ENCODE results near the gene SGO2. TPM values are rescaled to one million over a fixed set of nuclear protein-coding genes. Genes with fewer than 3 reads are reported as not detected.

SGO2 gene
- total RNA-seq, 1 experiment from 2014 or later, result 14.2 TPM

DNA sequence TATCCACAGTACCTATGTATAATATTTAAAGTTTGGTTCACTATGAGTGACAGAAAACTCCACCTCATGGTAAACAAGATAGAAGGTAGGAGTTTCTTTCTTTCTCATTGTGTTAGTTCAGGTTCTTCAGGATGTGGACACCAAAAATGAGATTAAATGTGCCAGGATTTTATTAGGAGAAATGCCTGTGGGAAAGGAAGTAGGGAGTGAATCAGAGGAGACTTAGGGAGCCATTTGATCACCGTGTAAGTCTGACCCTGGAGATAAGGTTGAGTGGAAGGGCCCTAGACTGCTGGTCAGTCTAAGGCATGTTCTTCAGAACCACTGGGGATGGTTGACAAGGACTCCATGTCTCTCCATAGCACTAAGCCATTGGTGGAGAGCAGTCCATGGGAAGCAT is 67.9 kb downstream of the SGO2 start:
- H3K9me3 Mint-ChIP-seq (ENCODE audit: unreplicated experiment), result peaks cover 15% of the 10 kb centered on the region
- CTCF ChIA-PET, result no interaction called here
- TF ChIP-seq, protein P1, sequence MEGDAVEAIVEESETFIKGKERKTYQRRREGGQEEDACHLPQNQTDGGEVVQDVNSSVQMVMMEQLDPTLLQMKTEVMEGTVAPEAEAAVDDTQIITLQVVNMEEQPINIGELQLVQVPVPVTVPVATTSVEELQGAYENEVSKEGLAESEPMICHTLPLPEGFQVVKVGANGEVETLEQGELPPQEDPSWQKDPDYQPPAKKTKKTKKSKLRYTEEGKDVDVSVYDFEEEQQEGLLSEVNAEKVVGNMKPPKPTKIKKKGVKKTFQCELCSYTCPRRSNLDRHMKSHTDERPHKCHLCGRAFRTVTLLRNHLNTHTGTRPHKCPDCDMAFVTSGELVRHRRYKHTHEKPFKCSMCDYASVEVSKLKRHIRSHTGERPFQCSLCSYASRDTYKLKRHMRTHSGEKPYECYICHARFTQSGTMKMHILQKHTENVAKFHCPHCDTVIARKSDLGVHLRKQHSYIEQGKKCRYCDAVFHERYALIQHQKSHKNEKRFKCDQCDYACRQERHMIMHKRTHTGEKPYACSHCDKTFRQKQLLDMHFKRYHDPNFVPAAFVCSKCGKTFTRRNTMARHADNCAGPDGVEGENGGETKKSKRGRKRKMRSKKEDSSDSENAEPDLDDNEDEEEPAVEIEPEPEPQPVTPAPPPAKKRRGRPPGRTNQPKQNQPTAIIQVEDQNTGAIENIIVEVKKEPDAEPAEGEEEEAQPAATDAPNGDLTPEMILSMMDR (IDR thresholded peaks at IDR 0.05; ENCODE audit: unreplicated experiment), result no peak
- POLR2A ChIA-PET, result no interaction called here
- peaks cover 17% of the 10 kb centered on the region for H3K4me1 Mint-ChIP-seq (ENCODE audit: insufficient read depth, unreplicated experiment)
- no peak overlapping the region for H3K4me3 Mint-ChIP-seq (ENCODE audit: unreplicated experiment)
- no peaks in the 10 kb centered on the region for H3K36me3 Mint-ChIP-seq (ENCODE audit: insufficient read depth, unreplicated experiment)
- H3K27ac Mint-ChIP-seq (ENCODE audit: low read depth, unreplicated experiment), result no peak overlapping the region
- no peak for DNase-seq (ENCODE audit: unreplicated experiment)
- H3K27me3 Mint-ChIP-seq (ENCODE audit: insufficient read depth, unreplicated experiment), result no peaks in the 10 kb centered on the region
- no TSS peak for BruUV-seq (replicated peaks)
- intact Hi-C loops (cut with micrococcal nuclease), result no loop called here

DNA sequence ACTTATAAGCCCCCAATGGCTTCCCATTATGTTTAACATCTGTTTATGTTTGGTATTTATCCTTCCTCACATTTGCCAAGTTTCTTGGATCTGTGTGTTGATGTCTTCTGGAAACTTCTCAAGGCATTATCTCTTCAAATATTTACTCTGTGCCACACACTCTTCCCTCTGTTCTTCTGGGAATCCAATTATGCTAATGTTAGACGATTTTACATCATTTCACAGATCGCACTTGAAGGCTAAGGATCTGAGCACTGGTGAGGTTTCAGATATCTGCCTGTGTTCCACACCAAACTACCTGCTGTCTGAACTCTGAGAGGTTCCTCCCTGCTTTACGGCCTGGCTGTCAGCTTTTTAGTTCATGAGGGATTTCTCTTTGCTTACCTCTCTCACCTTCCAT is 69.9 kb downstream of the SGO2 start:
- H3K9me3 Mint-ChIP-seq (ENCODE audit: unreplicated experiment), result peaks cover 15% of the 10 kb centered on the region
- H3K36me3 Mint-ChIP-seq (ENCODE audit: insufficient read depth, unreplicated experiment), result no peaks in the 10 kb centered on the region

DNA sequence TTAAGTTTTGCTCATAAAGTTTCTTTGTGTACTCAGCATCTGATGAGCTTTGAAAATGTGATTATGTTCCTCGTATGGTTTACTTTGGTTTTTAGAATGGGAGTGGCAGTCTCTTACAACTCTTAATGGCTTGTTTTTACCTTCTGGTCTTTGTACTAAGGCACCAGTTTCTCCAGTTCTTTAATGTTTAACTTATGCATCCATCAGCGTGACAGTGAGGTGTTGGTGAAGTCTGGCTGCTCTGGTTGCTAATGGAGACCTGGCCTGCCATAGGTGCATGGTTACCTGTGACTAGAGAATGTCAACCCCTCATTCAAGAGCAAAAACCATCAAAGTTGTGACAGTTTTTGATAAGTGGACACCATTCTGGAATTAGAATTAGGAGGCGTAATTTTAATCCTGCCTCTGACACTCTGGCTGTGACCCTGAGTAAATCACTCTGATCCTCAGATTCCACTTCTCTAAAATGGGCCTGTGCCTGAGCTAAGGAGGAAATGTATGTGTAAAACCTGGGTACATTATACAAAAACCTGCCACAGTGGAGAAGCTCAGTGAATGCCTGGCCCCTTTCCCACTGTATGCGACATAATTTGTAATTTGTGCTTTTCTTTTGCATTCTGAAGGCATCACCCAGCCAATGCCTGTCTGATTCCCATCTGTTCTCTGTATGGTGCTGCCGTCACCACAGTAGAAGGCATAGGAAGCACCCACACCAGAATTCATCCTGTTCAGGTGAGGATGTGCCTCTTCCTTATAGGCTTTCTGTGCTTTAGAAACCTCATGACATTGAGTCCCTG is 71.0 kb downstream of the SGO2 start:
- Mint-ChIP-seq H3K9me3 (ENCODE audit: unreplicated experiment) (peaks cover 15% of the 10 kb centered on the region), H3K27me3 (ENCODE audit: insufficient read depth, unreplicated experiment) (no peaks in the 10 kb centered on the region), H3K36me3 (ENCODE audit: insufficient read depth, unreplicated experiment) (no peaks in the 10 kb centered on the region), H3K27ac (ENCODE audit: low read depth, unreplicated experiment) (no peak overlapping the region), H3K4me1 (ENCODE audit: insufficient read depth, unreplicated experiment) (peaks cover 6% of the 10 kb centered on the region), H3K4me3 (ENCODE audit: unreplicated experiment) (no peak overlapping the region)
- DNase-seq (ENCODE audit: unreplicated experiment), result no peak
- ChIA-PET POLR2A (no interaction called here), CTCF (no interaction called here)
- TF ChIP-seq, protein P1 (IDR thresholded peaks at IDR 0.05; ENCODE audit: unreplicated experiment), result no peak
- BruUV-seq (replicated peaks), result no TSS peak
- intact Hi-C loops (cut with micrococcal nuclease), result no loop called here

More for the DNA sequence above, 69.9 kb downstream of the SGO2 start:
- DNase-seq (ENCODE audit: unreplicated experiment), result no peak
- TF ChIP-seq, protein P1 (IDR thresholded peaks at IDR 0.05; ENCODE audit: unreplicated experiment), result no peak
- H3K4me3 Mint-ChIP-seq (ENCODE audit: unreplicated experiment), result no peak overlapping the region
- no TSS peak for BruUV-seq (replicated peaks)
- no peaks in the 10 kb centered on the region for H3K27me3 Mint-ChIP-seq (ENCODE audit: insufficient read depth, unreplicated experiment)
- no peak overlapping the region for H3K27ac Mint-ChIP-seq (ENCODE audit: low read depth, unreplicated experiment)
- ChIA-PET POLR2A (no interaction called here), CTCF (no interaction called here)
- intact Hi-C loops (cut with micrococcal nuclease), result no loop called here
- H3K4me1 Mint-ChIP-seq (ENCODE audit: insufficient read depth, unreplicated experiment), result peaks cover 6% of the 10 kb centered on the region

DNA sequence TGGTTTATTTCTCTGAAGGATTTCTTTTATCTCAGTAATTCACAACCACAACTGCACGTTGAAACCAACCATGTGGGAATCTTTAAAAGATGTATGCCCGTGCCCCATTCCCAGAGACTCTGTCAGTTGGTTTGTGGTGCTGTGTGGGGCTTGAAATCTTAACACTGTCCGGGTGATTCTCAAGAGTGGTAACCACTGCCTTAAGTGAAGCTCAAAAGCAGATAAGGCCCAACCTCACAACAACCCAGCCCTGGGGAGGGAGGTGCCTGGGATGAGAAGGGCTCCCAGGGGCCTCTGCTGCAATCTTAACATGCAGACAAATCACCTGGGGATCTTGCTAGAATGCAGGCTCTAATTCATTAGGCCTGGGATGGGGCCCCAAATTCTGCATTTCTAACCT is 73.2 kb downstream of the SGO2 start:
- CTCF ChIA-PET, result no interaction called here

More for the DNA sequence above, 73.2 kb downstream of the SGO2 start:
- POLR2A ChIA-PET, result no interaction called here
- H3K27me3 Mint-ChIP-seq (ENCODE audit: insufficient read depth, unreplicated experiment), result no peaks in the 10 kb centered on the region
- no peak overlapping the region for H3K27ac Mint-ChIP-seq (ENCODE audit: low read depth, unreplicated experiment)
- TF ChIP-seq, protein P1 (IDR thresholded peaks at IDR 0.05; ENCODE audit: unreplicated experiment), result no peak
- H3K4me1 Mint-ChIP-seq (ENCODE audit: insufficient read depth, unreplicated experiment), result peaks cover 15% of the 10 kb centered on the region
- no peaks in the 10 kb centered on the region for H3K36me3 Mint-ChIP-seq (ENCODE audit: insufficient read depth, unreplicated experiment)
- peaks cover 15% of the 10 kb centered on the region for H3K9me3 Mint-ChIP-seq (ENCODE audit: unreplicated experiment)
- BruUV-seq (replicated peaks), result no TSS peak
- intact Hi-C loops (cut with micrococcal nuclease), result no loop called here
- no peak for DNase-seq (ENCODE audit: unreplicated experiment)
- H3K4me3 Mint-ChIP-seq (ENCODE audit: unreplicated experiment), result no peak overlapping the region
